HG03280 (cell line): ENCODE measurements around the gene IL3.
A peak's percentile ranks its signal among the peaks of the same experiment; 100 is the strongest.

ENCODE experiments used
- ATAC-seq: cut with Tn5 transposase; IDR thresholded peaks from one replicate; pipeline ENCODE4 v1.9.1; 2021; ENCODE audit warnings: mild to moderate bottlenecking, moderate library complexity; ENCODE audit not compliant: unreplicated experiment

IL3 gene

GRCh38 chr5:132056610-132057497 lies 3.6 kb upstream of the IL3 start:
- ATAC-seq = no peak

- ATAC-seq = no peak
Observed at GRCh38 chr5:132057498-132058255, 2.8 kb upstream of the IL3 start.

GRCh38 chr5:132058646-132059042 lies 1.8 kb upstream of the IL3 start:
- ATAC-seq = no peak

- no peak for ATAC-seq
Observed at GRCh38 chr5:132059043-132059695, 1.3 kb upstream of the IL3 start.

GRCh38 chr5:132059696-132060500 lies 557 bp upstream of the IL3 start:
- no peak for ATAC-seq

- ATAC-seq = peak; percentile 55
Observed at GRCh38 chr5:132063090-132063911, 2.8 kb downstream of the IL3 start.

- no peak for ATAC-seq
Observed at GRCh38 chr5:132064140-132064539, 3.7 kb downstream of the IL3 start.

- ATAC-seq = peak; percentile 64
Observed at GRCh38 chr5:132064738-132065331, 4.4 kb downstream of the IL3 start.

- ATAC-seq = peak; percentile 45
Observed at GRCh38 chr5:132065351-132065937, 5.0 kb downstream of the IL3 start.

- no peak for ATAC-seq
Observed at GRCh38 chr5:132065951-132066701, 5.7 kb downstream of the IL3 start.

GRCh38 chr5:132066871-132067270 lies 6.4 kb downstream of the IL3 start:
- no peak for ATAC-seq

- ATAC-seq = no peak
Observed at GRCh38 chr5:132067451-132067850, 7.0 kb downstream of the IL3 start.

- no peak for ATAC-seq
Observed at GRCh38 chr5:132067941-132068808, 7.7 kb downstream of the IL3 start.

GRCh38 chr5:132069561-132069960 lies 9.1 kb downstream of the IL3 start:
- no peak for ATAC-seq

- no peak for ATAC-seq
Observed at GRCh38 chr5:132069994-132070393, 9.5 kb downstream of the IL3 start.

GRCh38 chr5:132070460-132071337 lies 10.2 kb downstream of the IL3 start:
- ATAC-seq = no peak

- ATAC-seq = no peak
Observed at GRCh38 chr5:132071338-132071707, 10.9 kb downstream of the IL3 start.
